ENCODE measurements around the gene PPP1R2.

DNA sequence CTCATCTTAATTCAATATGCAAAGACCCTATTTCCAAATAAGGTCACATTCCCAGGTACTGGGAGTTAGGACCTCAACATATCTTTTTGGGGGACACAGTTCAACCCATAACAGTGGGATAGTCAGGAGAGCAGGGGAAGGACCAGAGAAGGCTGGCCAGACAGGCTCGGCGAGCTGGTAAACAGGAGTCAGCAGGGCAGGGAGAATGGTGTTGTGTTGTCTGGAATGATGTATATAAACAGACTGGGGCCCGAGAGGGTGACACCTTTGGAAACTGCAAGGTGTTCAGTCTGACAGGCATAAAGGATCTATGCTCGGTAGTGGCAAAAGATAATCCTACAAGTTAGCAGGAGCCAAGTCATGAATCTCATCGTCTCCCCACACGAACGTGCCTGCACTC, 10.1 kb upstream of the PPP1R2 start:
- TF ChIP-seq EZH2 (IDR thresholded peaks at IDR 0.05): no peak
- no peak for TF ChIP-seq POLR2AphosphoS5 (IDR thresholded peaks at IDR 0.05; ENCODE audit: borderline replicate concordance, low read depth, low read length)
- no peak for TF ChIP-seq FOXP2 (optimal IDR thresholded peaks at IDR 0.05; ENCODE audit: control extremely low read depth, extremely low read length, insufficient read depth)
